NB4 (cell line): Measurements from ENCODE around the gene TMEM259.

Experiments used
- MAX ChIP-seq: IDR thresholded peaks from 2 replicates; pipeline ENCODE4 v1.6.1; 2011; ENCODE audit warnings: low read depth, low read length
- MYC ChIP-seq: IDR thresholded peaks from 2 replicates; pipeline ENCODE4 v1.6.1; 2011; ENCODE audit warnings: low read depth, low read length
- POLR2A ChIP-seq: IDR thresholded peaks from 2 replicates; pipeline ENCODE4 v1.6.1; 2011; ENCODE audit warnings: mild to moderate bottlenecking; ENCODE audit not compliant: insufficient read length; ENCODE audit errors: extremely low read depth
- TF ChIP-seq, protein P1 (sequence below): IDR thresholded peaks from one replicate; pipeline ENCODE4 v1.5.1; 2012; ENCODE audit warnings: low read depth, low read length

DNA sequence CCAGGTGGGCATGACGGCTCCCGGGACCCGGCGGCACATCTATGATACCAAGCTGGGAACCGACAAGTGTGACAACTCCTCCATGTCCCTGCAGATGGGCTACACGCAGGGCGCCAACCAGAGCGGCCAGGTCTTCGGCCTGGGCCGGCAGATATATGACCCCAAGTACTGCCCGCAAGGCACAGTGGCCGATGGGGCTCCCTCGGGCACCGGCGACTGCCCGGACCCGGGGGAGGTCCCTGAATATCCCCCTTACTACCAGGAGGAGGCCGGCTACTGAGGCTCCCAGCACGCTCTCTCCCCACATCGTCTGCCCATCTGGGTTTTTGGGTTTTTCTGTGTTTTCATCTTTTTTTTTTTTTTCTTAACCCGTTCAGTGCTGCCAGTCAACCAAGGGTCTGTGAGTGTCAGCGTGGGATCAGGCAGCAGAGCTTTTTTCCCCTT is 16.7 kb upstream of the TMEM259 start:
- no peak for TF ChIP-seq POLR2A
- TF ChIP-seq, protein P1, sequence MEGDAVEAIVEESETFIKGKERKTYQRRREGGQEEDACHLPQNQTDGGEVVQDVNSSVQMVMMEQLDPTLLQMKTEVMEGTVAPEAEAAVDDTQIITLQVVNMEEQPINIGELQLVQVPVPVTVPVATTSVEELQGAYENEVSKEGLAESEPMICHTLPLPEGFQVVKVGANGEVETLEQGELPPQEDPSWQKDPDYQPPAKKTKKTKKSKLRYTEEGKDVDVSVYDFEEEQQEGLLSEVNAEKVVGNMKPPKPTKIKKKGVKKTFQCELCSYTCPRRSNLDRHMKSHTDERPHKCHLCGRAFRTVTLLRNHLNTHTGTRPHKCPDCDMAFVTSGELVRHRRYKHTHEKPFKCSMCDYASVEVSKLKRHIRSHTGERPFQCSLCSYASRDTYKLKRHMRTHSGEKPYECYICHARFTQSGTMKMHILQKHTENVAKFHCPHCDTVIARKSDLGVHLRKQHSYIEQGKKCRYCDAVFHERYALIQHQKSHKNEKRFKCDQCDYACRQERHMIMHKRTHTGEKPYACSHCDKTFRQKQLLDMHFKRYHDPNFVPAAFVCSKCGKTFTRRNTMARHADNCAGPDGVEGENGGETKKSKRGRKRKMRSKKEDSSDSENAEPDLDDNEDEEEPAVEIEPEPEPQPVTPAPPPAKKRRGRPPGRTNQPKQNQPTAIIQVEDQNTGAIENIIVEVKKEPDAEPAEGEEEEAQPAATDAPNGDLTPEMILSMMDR = no peak
- TF ChIP-seq MAX = no peak
- TF ChIP-seq MYC = no peak
